KMS-11 (cell line): ENCODE data around the gene IGIP.

Source experiments
- H2AFZ ChIP-seq: fragments of 200-600 bp; sonication (generic); 2 replicates; pipeline ENCODE4 v1.6.1; 2016; ENCODE audit warnings: antibody characterized with exemption, mixed run types, low read depth
- H3K27ac ChIP-seq: fragments of 200-600 bp; sonication (generic); 2 replicates; pipeline ENCODE4 v1.6.1; 2016; ENCODE audit warnings: mild to moderate bottlenecking, mixed run types
- H3K27me3 ChIP-seq: fragments of 200-600 bp; sonication (generic); 2 replicates; pipeline ENCODE4 v1.6.1; 2017; ENCODE audit warnings: mild to moderate bottlenecking, low read depth, mixed run types, moderate library complexity; ENCODE audit not compliant: insufficient read depth
- H3K36me3 ChIP-seq: fragments of 200-600 bp; sonication (generic); 2 replicates; pipeline ENCODE4 v1.6.1; 2017; ENCODE audit warnings: mild to moderate bottlenecking, mixed run types; ENCODE audit not compliant: insufficient read depth
- H3K4me1 ChIP-seq: fragments of 200-600 bp; sonication (generic); 2 replicates; pipeline ENCODE4 v1.6.1; 2016; ENCODE audit warnings: mild to moderate bottlenecking, low read depth, mixed run types; ENCODE audit not compliant: poor library complexity, severe bottlenecking
- H3K4me2 ChIP-seq: fragments of 200-600 bp; sonication (generic); 2 replicates; pipeline ENCODE4 v1.7.0; 2016; ENCODE audit warnings: mild to moderate bottlenecking, mixed run types
- H3K4me3 ChIP-seq: fragments of 200-600 bp; sonication (generic); IDR thresholded peaks from 2 replicates; pipeline ENCODE4 v1.6.1; 2017; ENCODE audit warnings: low read depth, low read length, mixed read lengths; ENCODE audit not compliant: insufficient read depth
- H3K79me2 ChIP-seq: fragments of 200-600 bp; sonication (generic); 2 replicates; pipeline ENCODE4 v1.6.1; 2016; ENCODE audit warnings: low read depth, mixed run types; ENCODE audit not compliant: insufficient read depth
- H3K9ac ChIP-seq: fragments of 200-600 bp; sonication (generic); 2 replicates; pipeline ENCODE4 v1.6.1; 2016; ENCODE audit warnings: mild to moderate bottlenecking, mixed run types
- H4K20me1 ChIP-seq: fragments of 200-600 bp; sonication (generic); 2 replicates; pipeline ENCODE4 v1.6.1; 2016; ENCODE audit warnings: mild to moderate bottlenecking, mixed run types; ENCODE audit not compliant: insufficient read depth
- CTCF ChIP-seq: fragments of 200-600 bp; sonication (generic); conservative IDR thresholded peaks from 2 replicates; pipeline ENCODE4 v1.6.1; 2017; ENCODE audit warnings: low read depth, mild to moderate bottlenecking, antibody characterized with exemption, low read length, moderate library complexity, mixed read lengths

IGIP gene

GRCh38 chr5:140101179-140101578 lies 24.6 kb upstream of the IGIP start:
- H3K27me3 ChIP-seq: no peaks in the 10 kb centered on the region
- peaks cover under 1% of the 10 kb centered on the region for H3K4me1 ChIP-seq
- no peak overlapping the region for H3K27ac ChIP-seq
- H3K4me2 ChIP-seq: no peak overlapping the region
- no peaks in the 10 kb centered on the region for H4K20me1 ChIP-seq
- TF ChIP-seq CTCF: no peak
- H3K9ac ChIP-seq: no peak overlapping the region
- no peaks in the 10 kb centered on the region for H3K79me2 ChIP-seq
- H2AFZ ChIP-seq: no peak overlapping the region
- no peaks in the 10 kb centered on the region for H3K36me3 ChIP-seq
- no peak overlapping the region for H3K4me3 ChIP-seq

- Histone ChIP-seq H3K27ac (no peak overlapping the region), H3K4me2 (no peak overlapping the region), H3K4me3 (no peak overlapping the region), H3K36me3 (no peaks in the 10 kb centered on the region), H3K4me1 (peaks cover 11% of the 10 kb centered on the region), H2AFZ (no peak overlapping the region), H3K27me3 (no peaks in the 10 kb centered on the region), H4K20me1 (no peaks in the 10 kb centered on the region), H3K9ac (no peak overlapping the region), H3K79me2 (no peaks in the 10 kb centered on the region)
- TF ChIP-seq CTCF: no peak
Measured at GRCh38 chr5:140103154-140103553, 22.6 kb upstream of the IGIP start.

- H4K20me1 ChIP-seq: no peaks in the 10 kb centered on the region
- H3K36me3 ChIP-seq: no peaks in the 10 kb centered on the region
- no peaks in the 10 kb centered on the region for H3K27me3 ChIP-seq
- H3K9ac ChIP-seq: no peak overlapping the region
- TF ChIP-seq CTCF: no peak
- H3K4me3 ChIP-seq: no peak overlapping the region
- no peak overlapping the region for H3K27ac ChIP-seq
- peaks cover 5% of the 10 kb centered on the region for H3K79me2 ChIP-seq
- H2AFZ ChIP-seq: no peak overlapping the region
- peaks cover 14% of the 10 kb centered on the region for H3K4me1 ChIP-seq
- no peak overlapping the region for H3K4me2 ChIP-seq
Measured at GRCh38 chr5:140104100-140104499, 21.6 kb upstream of the IGIP start.

GRCh38 chr5:140106101-140106500 lies 19.6 kb upstream of the IGIP start:
- Histone ChIP-seq H3K79me2 (peaks cover 25% of the 10 kb centered on the region), H3K4me2 (0 out of 2 replicates have a peak overlapping the region, but pooled peaks have one; percentile 75), H3K27me3 (no peaks in the 10 kb centered on the region), H2AFZ (no peak overlapping the region), H4K20me1 (no peaks in the 10 kb centered on the region), H3K36me3 (no peaks in the 10 kb centered on the region), H3K27ac (no peak overlapping the region), H3K4me1 (peaks cover 29% of the 10 kb centered on the region), H3K9ac (no peak overlapping the region), H3K4me3 (no peak overlapping the region)
- TF ChIP-seq CTCF: no peak
